ENCODE measurements around the gene SFXN4.
"Not testable (repeated sequence)": the region's sequence is repeated elsewhere in the genome, so short reads cannot be mapped to it uniquely, and the experiment has no call there.

Gene SFXN4

GRCh38 chr10:119105155-119105554 is 60.4 kb downstream of the SFXN4 start:
- DNase-seq = no peak

DNA sequence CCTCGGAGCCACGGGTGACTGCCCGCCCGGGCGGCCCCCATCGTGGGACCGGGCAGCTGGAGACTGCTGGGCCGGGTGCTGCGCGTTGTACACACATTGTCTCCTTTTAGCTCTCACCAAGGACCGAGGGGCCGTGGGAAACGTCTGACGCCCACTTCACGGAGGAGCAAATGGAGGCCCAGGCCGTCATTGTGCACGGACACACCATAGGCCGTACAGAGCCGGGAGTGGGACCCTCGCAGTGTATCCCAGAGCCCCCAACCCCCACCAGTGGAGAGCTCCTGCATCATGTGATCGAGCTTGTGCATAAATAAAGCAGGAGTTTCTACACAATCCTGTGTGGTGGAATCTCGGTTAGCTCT is 60.9 kb downstream of the SFXN4 start:
- DNase-seq = peak; percentile 36

GRCh38 chr10:119103903-119104653 is 61.4 kb downstream of the SFXN4 start, which contains the start of gene DENND10:
TSS of gene DENND10 (plus strand) at chr10:119104113. CDS start at chr10:119104143, 30 bp downstream.
- peak; percentile 92 for DNase-seq

DNA sequence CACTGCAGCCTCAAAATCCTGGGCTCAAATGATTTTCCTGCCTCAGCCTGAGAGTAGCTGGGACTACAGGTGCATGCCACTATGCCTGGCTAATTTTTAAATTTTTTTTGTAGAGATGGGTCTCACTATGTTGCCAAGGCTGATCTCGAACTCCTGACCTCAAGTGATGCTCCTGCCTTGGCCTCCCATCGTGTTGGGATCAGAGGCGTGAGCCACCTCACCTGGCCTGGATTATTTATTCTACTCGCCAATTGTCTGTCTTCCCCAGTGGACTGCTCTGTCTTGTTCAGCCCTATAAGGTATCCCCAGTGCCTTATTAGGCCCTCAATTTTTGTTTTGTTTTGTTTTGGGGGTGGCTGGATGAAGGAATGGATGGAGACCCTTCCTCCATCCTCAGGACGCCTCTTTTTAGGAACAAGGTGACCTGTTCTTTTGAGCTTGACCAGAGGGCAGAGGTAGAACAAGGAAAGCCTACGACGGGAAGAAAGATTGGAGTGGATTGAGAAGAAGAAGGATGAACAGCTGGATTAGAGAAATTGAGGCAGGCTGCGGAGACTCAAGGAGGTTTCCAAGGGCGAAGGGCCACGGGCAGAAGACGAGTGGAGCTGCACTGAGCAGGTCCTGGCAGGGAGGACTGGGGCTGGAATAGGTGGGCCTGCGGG is 62.1 kb downstream of the SFXN4 start:
- DNase-seq = no peak

DNA sequence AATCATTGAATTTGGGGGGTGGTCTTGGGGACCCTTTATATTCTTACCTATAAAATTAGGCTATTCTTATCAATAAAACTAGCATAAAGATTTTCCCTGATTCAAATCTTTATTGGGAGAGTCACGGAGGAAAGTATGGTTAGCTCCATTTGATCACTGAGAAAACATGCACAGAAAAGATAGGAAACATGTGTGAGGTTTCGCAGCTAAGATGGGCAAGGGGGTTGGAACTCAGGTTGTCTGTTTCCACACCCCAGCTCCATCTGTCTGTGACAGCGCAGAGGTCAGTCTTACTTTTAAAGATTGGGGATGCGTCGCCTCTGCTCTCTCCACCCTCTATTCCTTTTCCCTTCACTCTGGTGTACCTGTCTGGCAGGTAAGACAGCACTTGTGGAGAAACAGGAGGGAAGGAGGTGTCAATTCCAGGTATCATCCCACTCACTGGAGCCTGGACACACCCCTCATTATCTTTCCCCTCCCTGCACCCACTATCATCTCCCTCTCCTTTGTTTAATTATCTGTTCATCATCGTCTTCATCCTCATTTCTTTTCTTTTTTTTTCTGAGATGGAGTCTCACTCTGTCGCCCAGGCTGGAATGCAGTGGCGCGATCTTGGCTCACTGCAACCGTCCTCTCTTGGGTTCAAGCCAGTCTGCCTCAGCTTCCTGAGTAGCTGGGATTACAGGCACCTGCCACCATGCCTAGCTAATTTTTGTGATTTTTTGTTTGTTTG is 64.0 kb downstream of the SFXN4 start:
- no peak for DNase-seq

DNA sequence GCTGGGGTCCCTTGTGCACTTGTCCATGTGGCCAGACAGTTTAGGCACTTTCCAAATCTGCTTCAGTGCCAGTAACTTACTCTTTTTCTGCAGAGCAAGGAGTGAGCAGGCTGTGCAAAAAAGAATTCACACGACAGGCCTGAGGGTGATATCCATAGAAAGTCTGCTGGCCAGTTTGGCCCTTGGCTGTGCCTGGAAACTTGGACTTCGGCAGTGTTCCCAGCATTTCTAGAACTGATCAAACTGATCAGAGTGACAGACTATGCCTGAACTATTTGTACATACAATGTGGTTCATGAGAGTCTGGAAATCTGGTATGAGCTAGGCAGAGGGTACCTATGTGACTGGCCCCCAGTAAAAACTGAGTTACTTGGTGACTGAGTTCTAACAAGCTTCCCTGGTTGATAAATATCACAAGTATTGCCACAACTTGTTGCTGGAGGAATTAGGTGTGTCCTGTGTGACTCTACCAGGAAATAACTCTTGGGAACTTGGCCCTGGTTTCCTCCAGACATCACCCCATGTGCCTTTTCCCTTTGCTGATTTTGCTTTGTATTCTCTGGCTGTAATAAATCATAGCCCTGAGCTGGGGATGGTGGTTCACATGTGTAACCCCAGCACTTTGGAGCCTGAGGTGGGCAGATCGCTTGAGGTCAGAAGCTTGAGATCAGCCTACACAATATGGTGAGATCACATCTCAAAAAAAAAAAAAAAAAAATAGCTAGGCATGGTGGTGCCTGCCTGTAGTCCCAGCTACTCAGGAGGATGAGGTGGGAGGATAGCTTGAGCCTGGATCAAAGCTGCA is 64.9 kb downstream of the SFXN4 start:
- no peak for DNase-seq

GRCh38 chr10:119098576-119098975 is 66.9 kb downstream of the SFXN4 start:
- no peak for DNase-seq

GRCh38 chr10:119096641-119097415 is 68.7 kb downstream of the SFXN4 start:
- DNase-seq = not testable (repeated sequence)

GRCh38 chr10:119095640-119096039 is 69.9 kb downstream of the SFXN4 start:
- no peak for DNase-seq

- DNase-seq = no peak
Measured at GRCh38 chr10:119090968-119091367, 74.5 kb downstream of the SFXN4 start.

Data from left hindlimb (tissue), 1 donor.